Subcutaneous abdominal adipose tissue (tissue), 5 donors: ENCODE results near the gene CCDC106.

Experiments used
- H3K27ac ChIP-seq: one replicate; pipeline ENCODE4 v1.7.0; 2013; ENCODE audit warnings: low read depth, mild to moderate bottlenecking, inconsistent platforms, low read length, moderate library complexity
- H3K27me3 ChIP-seq, 5 donors: one replicate each; pipeline ENCODE4 v1.7.0; 2013; ENCODE audit warnings: low read length in 5 of 5, inconsistent platforms in 1 of 5; ENCODE audit not compliant: control insufficient read depth in 5 of 5, insufficient read depth in 4 of 5
- H3K36me3 ChIP-seq, 5 donors: one replicate each; pipeline ENCODE4 v1.7.0; 2013; ENCODE audit warnings: low read length in 5 of 5; ENCODE audit not compliant: control insufficient read depth in 5 of 5, insufficient read depth in 5 of 5
- H3K4me1 ChIP-seq, 5 donors: one replicate each; pipeline ENCODE4 v1.7.0; 2013; ENCODE audit warnings: low read length in 5 of 5, mild to moderate bottlenecking in 3 of 5, moderate library complexity in 1 of 5; ENCODE audit not compliant: control insufficient read depth in 5 of 5, insufficient read depth in 5 of 5
- H3K4me3 ChIP-seq, 5 donors: one replicate each; pipeline ENCODE4 v1.7.0; 2013; ENCODE audit warnings: low read length in 5 of 5, low read depth in 1 of 5
- H3K9ac ChIP-seq, 5 donors: one replicate each; pipeline ENCODE4 v1.7.0; 2013; ENCODE audit warnings: low read length in 5 of 5, mild to moderate bottlenecking in 4 of 5, moderate library complexity in 3 of 5
- H3K9me3 ChIP-seq, 5 donors: one replicate each; pipeline ENCODE4 v1.7.0; 2013; ENCODE audit warnings: low read length in 5 of 5; ENCODE audit not compliant: control insufficient read depth in 5 of 5
- donor health status: healthy.
- donor health status: healthy.
- donor health status: healthy.
- donor health status: healthy.
- donor health status: healthy.

Gene CCDC106

DNA sequence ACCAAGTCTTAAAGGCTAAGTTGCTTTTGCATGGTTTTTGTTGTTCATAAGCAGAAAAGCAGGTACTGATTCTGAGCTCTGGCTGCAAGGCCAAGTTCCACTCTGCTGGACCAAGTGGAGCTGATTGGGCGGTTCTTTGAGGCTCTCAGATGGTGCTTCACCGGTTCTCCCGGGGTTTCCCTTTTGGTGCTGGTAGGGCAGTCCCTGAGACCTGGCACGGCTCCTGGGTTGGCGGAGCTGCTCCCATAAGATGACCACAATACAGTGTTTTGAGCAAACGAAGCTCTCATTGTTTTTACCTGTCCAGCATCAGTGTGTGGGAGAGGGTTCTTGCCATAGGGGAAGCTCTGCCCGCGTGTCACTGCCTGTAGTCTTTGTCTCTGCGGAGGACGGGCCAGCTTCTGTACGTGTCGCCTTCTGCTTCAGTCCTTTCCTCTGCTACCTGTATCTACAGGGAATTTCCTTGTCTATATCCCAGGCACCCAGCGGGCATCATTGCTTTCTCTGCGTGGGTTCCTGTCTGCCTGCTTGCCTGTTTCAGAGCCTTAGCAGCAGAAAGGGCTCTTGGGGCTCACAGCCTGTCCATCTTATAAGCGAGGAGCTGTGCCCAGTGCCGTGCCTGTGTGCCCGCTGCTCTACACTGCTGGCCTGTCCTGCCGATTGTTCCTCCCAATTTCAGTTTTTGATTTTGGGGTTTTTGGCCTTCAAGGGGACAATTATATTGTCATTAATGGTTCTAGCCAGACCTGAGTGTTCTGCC lies 9.2 kb downstream of the CCDC106 start:
- H3K4me3 ChIP-seq, result peak overlapping the region; percentile 17 to 95 (median 82)
- peaks cover 23 to 56% (median 43%) of the 10 kb centered on the region in 5 donors for H3K4me1 ChIP-seq
- peak overlapping the region; percentile 49 to 98 (median 84) for H3K9ac ChIP-seq
- no peaks in the 10 kb centered on the region for H3K9me3 ChIP-seq
- H3K27ac ChIP-seq, result no peak overlapping the region
- no peaks in the 10 kb centered on the region for H3K27me3 ChIP-seq
- H3K36me3 ChIP-seq, result peaks cover 0 to 39% (median 31%) of the 10 kb centered on the region in 5 donors

DNA sequence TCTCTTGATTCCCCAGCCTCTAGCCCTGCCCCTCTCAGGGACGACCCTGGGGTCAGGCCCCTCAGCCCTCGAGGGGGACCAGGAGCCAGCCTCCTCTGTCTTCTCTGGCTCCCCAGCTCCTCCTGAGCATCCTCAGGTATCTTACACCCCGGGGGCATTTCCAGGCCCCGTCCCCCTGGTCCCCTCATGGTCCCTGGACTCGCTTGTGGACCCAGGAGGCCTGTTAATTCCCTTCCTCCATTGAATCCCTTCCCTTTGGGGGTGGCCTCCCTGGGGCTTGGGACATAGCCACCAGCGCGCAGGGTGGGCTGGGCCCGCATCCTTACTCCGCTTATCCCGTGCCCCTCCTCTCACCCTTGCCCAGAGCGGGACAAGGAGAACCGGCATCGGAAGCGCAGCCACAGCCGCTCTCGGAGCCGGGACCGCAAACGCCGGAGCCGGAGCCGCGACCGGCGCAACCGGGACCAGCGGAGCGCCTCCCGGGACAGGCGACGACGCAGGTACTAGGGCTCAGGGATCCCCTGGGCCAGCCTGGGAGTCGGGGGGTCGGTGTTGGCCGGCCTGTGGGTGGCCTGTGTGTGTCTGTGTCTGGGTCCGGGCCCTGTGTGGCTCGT lies 10.9 kb downstream of the CCDC106 start:
- Histone ChIP-seq H3K9ac (peak overlapping the region; percentile 2 to 62 (median 7)), H3K4me1 (peaks cover 20 to 50% (median 43%) of the 10 kb centered on the region in 5 donors), H3K27me3 (no peaks in the 10 kb centered on the region), H3K27ac (no peak overlapping the region), H3K36me3 (peaks cover 0 to 52% (median 47%) of the 10 kb centered on the region in 5 donors), H3K4me3 (no peak overlapping the region), H3K9me3 (no peaks in the 10 kb centered on the region)

DNA sequence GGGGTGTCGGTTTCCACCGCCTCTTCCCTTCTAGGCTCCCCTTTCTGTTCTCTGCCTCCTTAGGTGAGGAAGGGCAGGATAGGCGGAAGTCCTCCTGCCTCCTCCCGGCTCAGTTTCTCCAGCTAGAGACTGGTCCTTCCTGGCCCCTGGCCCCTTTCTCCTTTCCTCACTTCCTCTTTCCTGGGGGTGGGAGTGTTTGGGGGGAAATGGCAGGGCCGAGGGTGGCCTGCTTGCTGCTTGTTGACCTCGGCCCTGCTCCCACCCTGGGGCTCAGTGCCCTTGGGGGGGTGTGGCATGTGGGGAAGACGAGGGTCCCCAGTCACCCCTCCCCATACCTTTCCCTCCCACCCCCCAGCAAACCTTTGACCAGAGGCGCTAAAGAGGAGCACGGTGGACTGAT lies 11.8 kb downstream of the CCDC106 start:
- H3K9me3 ChIP-seq, result no peaks in the 10 kb centered on the region

DNA sequence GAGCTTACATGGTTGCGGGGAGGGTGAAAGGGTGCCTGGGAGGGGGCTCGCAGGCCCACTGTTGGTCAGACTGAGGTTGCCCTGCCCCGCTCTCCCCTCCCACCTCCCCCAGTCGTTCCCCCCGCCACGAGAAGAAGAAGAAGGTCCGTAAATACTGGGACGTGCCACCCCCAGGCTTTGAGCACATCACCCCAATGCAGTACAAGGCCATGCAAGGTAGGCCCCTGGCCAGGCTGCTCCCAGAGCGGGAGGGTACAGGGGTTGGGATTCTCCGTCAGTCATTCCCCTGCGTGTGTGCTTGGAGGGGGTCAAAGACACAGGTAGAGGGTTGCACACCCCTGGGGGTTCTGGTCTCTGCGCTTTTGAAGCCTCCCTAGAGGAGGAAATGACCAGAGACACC lies 12.4 kb downstream of the CCDC106 start:
- Histone ChIP-seq H3K4me1 (peaks cover 18 to 48% (median 42%) of the 10 kb centered on the region in 5 donors), H3K27me3 (no peaks in the 10 kb centered on the region), H3K27ac (no peak overlapping the region), H3K9ac (no peak overlapping the region), H3K36me3 (peaks cover 0 to 66% (median 60%) of the 10 kb centered on the region in 5 donors), H3K9me3 (no peaks in the 10 kb centered on the region), H3K4me3 (no peak overlapping the region)

More for the DNA sequence above, 11.8 kb downstream of the CCDC106 start:
- Histone ChIP-seq H3K27me3 (no peaks in the 10 kb centered on the region), H3K9ac (peak overlapping the region in 2 of 5 donors; percentile 16), H3K27ac (no peak overlapping the region), H3K4me1 (peaks cover 18 to 50% (median 43%) of the 10 kb centered on the region in 5 donors), H3K36me3 (peaks cover 0 to 61% (median 56%) of the 10 kb centered on the region in 5 donors), H3K4me3 (no peak overlapping the region)

DNA sequence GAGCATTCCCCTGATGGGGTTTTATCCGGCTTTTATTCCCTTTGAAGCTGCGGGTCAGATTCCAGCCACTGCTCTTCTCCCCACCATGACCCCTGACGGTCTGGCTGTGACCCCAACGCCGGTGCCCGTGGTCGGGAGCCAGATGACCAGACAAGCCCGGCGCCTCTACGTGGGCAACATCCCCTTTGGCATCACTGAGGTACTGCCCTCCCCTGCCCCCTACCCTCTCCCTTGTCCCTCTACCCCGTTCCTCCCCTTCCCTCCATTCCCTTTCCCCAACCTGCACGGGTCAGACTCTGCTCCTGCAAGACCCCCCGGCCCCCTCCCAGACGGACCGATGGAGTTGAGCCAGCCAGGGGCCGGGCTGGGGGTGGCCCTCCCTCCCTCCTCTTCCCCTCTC lies 13.0 kb downstream of the CCDC106 start:
- H3K9me3 ChIP-seq, result no peaks in the 10 kb centered on the region
- H3K27ac ChIP-seq, result no peak overlapping the region
- H3K4me1 ChIP-seq, result peaks cover 18 to 42% (median 37%) of the 10 kb centered on the region in 5 donors
- no peak overlapping the region for H3K9ac ChIP-seq
- no peaks in the 10 kb centered on the region for H3K27me3 ChIP-seq
- H3K4me3 ChIP-seq, result no peak overlapping the region
- H3K36me3 ChIP-seq, result peaks cover 0 to 71% (median 63%) of the 10 kb centered on the region in 5 donors

DNA sequence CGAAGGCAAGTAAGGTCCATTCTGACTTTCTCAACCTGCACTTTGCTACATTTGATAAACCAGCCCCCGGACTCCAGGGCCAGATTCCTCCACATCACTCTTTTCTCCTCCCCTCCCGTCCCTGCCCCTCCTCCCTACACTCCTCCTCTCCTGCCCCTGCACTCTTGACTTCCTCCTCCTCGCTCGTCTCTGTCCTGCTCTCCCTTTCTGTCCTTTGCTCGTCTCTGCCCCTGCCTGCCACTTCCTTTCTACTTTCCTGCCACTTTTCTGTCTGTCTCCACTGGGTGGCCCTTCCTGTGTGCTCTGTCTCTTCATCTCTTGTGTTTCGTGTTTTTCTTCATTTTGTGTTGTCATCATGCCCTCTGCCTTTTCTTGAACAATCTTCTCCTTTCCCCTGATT lies 13.8 kb downstream of the CCDC106 start:
- H3K9me3 ChIP-seq, result no peaks in the 10 kb centered on the region
- peaks cover 0 to 80% (median 72%) of the 10 kb centered on the region in 5 donors for H3K36me3 ChIP-seq
- H3K9ac ChIP-seq, result no peak overlapping the region
- peaks cover 13 to 33% (median 28%) of the 10 kb centered on the region in 5 donors for H3K4me1 ChIP-seq
- no peak overlapping the region for H3K4me3 ChIP-seq
- no peaks in the 10 kb centered on the region for H3K27me3 ChIP-seq
- no peak overlapping the region for H3K27ac ChIP-seq

DNA sequence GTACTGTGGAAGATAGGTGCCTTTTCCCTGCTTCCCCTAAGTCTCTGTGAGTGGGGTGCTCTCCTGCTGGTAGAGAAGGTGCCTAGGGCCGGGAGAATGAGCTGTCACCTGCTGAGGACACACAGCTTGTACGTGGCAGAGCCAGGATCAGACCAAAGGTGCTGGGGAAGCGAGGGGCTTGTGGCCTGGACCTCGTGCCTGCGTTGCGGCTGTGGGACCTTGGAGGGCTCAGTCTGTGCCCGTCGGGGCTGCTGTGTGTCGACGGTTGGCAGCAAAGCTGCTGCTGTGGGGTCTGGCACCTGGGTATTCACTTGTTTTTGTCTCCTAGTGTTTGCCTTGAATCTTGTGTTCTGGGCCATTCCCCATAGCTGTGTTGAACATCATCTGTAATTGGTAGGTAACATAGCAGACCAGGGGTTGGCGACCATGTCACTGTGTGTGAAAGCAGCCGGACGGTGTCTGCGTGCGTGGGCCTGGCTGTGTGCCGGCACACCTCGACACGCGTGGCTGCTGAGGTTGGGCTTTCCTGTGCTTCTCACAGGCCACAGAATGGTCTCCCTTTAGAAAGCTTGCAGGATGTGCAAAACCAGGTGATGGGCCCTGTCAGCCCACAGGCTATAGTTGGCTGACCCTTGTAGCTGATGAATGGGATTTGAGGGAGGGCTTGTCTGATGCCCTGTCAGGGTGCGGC lies 16.0 kb downstream of the CCDC106 start:
- H3K27me3 ChIP-seq, result no peaks in the 10 kb centered on the region
- peaks cover 0 to 12% (median 7%) of the 10 kb centered on the region in 5 donors for H3K4me1 ChIP-seq
- no peak overlapping the region for H3K9ac ChIP-seq
- no peaks in the 10 kb centered on the region for H3K9me3 ChIP-seq
- H3K36me3 ChIP-seq, result peaks cover 0 to 96% (median 87%) of the 10 kb centered on the region in 5 donors
- no peak overlapping the region for H3K27ac ChIP-seq
- no peak overlapping the region for H3K4me3 ChIP-seq

DNA sequence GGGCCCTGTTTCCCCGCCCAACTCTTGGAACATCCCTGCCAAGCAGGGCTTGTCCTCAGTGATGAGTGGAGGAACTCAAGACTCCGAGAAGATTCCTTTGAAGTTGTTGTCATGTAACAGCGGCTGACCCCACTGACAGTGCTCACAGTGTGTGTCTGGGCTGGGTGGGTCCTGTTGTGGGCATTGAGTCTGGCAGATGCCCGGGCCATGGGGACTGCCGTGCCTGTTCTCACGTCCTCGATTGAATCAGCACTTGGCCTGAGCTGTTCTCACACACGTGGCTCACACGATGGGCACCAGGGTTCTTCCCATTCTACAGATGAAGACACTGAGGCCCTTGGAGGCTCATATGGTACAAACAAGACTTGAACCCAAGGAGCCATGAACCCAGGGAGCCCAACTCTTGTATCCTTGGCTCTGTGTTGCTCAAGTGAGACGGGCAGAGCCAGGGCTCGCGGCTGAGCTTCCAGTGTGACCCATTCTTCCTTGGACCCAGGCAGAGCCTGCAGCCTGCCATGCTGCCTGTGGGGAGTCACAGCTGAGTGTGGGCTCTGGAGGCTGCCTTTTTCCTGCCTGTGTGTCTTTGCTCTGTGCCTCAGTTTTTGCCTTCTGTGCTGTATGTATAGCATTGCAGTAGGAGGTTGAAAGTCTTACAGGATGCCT lies 18.5 kb downstream of the CCDC106 start:
- Histone ChIP-seq H3K4me1 (peaks cover 0 to 3% (median 0%) of the 10 kb centered on the region in 5 donors), H3K36me3 (peaks cover 0 to 96% (median 88%) of the 10 kb centered on the region in 5 donors), H3K9ac (no peak overlapping the region), H3K27me3 (no peaks in the 10 kb centered on the region), H3K4me3 (no peak overlapping the region), H3K9me3 (no peaks in the 10 kb centered on the region), H3K27ac (no peak overlapping the region)

DNA sequence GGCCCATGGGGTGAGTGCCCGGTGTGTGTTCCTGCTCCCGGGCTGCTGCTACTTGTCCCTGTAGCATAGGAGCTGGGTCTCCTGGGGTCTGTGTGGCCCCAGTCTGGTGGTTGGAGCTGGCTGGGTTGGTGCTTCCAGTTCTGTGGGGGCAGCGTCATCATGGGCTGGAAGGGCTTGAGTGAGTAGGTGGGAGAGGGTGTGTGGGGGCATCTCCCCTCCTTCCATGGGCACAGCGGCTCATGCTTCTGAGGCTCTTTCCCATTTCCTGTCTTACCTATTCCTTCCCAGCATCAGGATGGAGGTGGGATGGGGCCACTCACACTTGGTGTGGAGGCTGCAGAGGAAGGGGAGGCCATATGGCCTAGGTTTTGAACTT lies 19.0 kb downstream of the CCDC106 start:
- no peak overlapping the region for H3K9ac ChIP-seq
- H3K36me3 ChIP-seq, result peaks cover 0 to 92% (median 83%) of the 10 kb centered on the region in 5 donors
- H3K27ac ChIP-seq, result no peak overlapping the region

More for the DNA sequence above, 19.0 kb downstream of the CCDC106 start:
- Histone ChIP-seq H3K9me3 (no peaks in the 10 kb centered on the region), H3K27me3 (no peaks in the 10 kb centered on the region), H3K4me1 (peaks cover 0 to 3% (median 0%) of the 10 kb centered on the region in 5 donors), H3K4me3 (no peak overlapping the region)
